ENCODE measurements around the gene MERTK.

MERTK gene

GRCh38 chr2:111938392-111938791, 40.0 kb downstream of the MERTK start:
- DNase-seq (ENCODE audit: low read depth) = no peak
- no peak overlapping the region for H3K4me3 ChIP-seq (ENCODE audit: low read depth, low read length)
- no peak for TF ChIP-seq CTCF (IDR thresholded peaks at IDR 0.05; ENCODE audit: low read depth, low read length, missing control alignments)

GRCh38 chr2:111940333-111941196, 42.2 kb downstream of the MERTK start:
- no peak for DNase-seq (ENCODE audit: low read depth)
- TF ChIP-seq CTCF (IDR thresholded peaks at IDR 0.05; ENCODE audit: low read depth, low read length, missing control alignments) = no peak

GRCh38 chr2:111941531-111941930, 43.1 kb downstream of the MERTK start:
- TF ChIP-seq CTCF (IDR thresholded peaks at IDR 0.05; ENCODE audit: low read depth, low read length, missing control alignments) = no peak
- no peak for DNase-seq (ENCODE audit: low read depth)

More at GRCh38 chr2:111940333-111941196, 42.2 kb downstream of the MERTK start:
- no peak overlapping the region for H3K4me3 ChIP-seq (ENCODE audit: low read depth, low read length)

GRCh38 chr2:111944531-111945210, 46.3 kb downstream of the MERTK start:
- no peak for DNase-seq (ENCODE audit: low read depth)
- TF ChIP-seq CTCF (IDR thresholded peaks at IDR 0.05; ENCODE audit: low read depth, low read length, missing control alignments) = no peak
- no peak overlapping the region for H3K4me3 ChIP-seq (ENCODE audit: low read depth, low read length)

More at GRCh38 chr2:111941531-111941930, 43.1 kb downstream of the MERTK start:
- no peak overlapping the region for H3K4me3 ChIP-seq (ENCODE audit: low read depth, low read length)

- DNase-seq (ENCODE audit: low read depth) = no peak
- TF ChIP-seq CTCF (IDR thresholded peaks at IDR 0.05; ENCODE audit: low read depth, low read length, missing control alignments) = no peak
- H3K4me3 ChIP-seq (ENCODE audit: low read depth, low read length) = no peak overlapping the region
These were observed 47.3 kb downstream of the MERTK start for GRCh38 chr2:111945444-111946293.

- TF ChIP-seq CTCF (IDR thresholded peaks at IDR 0.05; ENCODE audit: low read depth, low read length, missing control alignments) = no peak
- no peak for DNase-seq (ENCODE audit: low read depth)
- no peak overlapping the region for H3K4me3 ChIP-seq (ENCODE audit: low read depth, low read length)
These were observed 48.1 kb downstream of the MERTK start for GRCh38 chr2:111946294-111947114.

Data from GM12864 (cell line).